HG02870 (cell line): ENCODE results near the gene MAPK1IP1L.

Experiments
- ATAC-seq: cut with Tn5 transposase; IDR thresholded peaks from one replicate; pipeline ENCODE4 v1.9.1; 2021; ENCODE audit warnings: mild to moderate bottlenecking, moderate library complexity; ENCODE audit not compliant: unreplicated experiment

MAPK1IP1L gene

GRCh38 chr14:55092341-55092740 is 40.9 kb downstream of the MAPK1IP1L start:
- ATAC-seq, result no peak

GRCh38 chr14:55094292-55095157 is 43.1 kb downstream of the MAPK1IP1L start:
- no peak for ATAC-seq

GRCh38 chr14:55097881-55098560 is 46.6 kb downstream of the MAPK1IP1L start:
- ATAC-seq, result peak; percentile 68

- ATAC-seq, result no peak
Measured at GRCh38 chr14:55098561-55098898, 47.1 kb downstream of the MAPK1IP1L start.

- ATAC-seq, result no peak
Measured at GRCh38 chr14:55099756-55100155, 48.3 kb downstream of the MAPK1IP1L start.

- no peak for ATAC-seq
Measured at GRCh38 chr14:55101698-55102097, 50.3 kb downstream of the MAPK1IP1L start.

- peak; percentile 44 for ATAC-seq
Measured at GRCh38 chr14:55102141-55102621, 50.7 kb downstream of the MAPK1IP1L start.

- ATAC-seq, result peak; percentile 44
Measured at GRCh38 chr14:55103005-55103640, 51.7 kb downstream of the MAPK1IP1L start.

- ATAC-seq, result no peak
Measured at GRCh38 chr14:55103971-55104954, 52.8 kb downstream of the MAPK1IP1L start.

- ATAC-seq, result no peak
Measured at GRCh38 chr14:55105991-55106390, 54.5 kb downstream of the MAPK1IP1L start.

GRCh38 chr14:55107766-55108554 is 56.5 kb downstream of the MAPK1IP1L start:
- peak; percentile 72 for ATAC-seq

GRCh38 chr14:55109836-55110235 is 58.4 kb downstream of the MAPK1IP1L start:
- no peak for ATAC-seq

GRCh38 chr14:55111122-55111708 is 59.8 kb downstream of the MAPK1IP1L start:
- ATAC-seq, result no peak

GRCh38 chr14:55114720-55115119 is 63.3 kb downstream of the MAPK1IP1L start:
- ATAC-seq, result no peak

GRCh38 chr14:55115460-55115859 is 64.0 kb downstream of the MAPK1IP1L start:
- ATAC-seq, result no peak

GRCh38 chr14:55115861-55116245 is 64.4 kb downstream of the MAPK1IP1L start:
- no peak for ATAC-seq

GRCh38 chr14:55116246-55117030 is 65.0 kb downstream of the MAPK1IP1L start:
- ATAC-seq, result no peak

GRCh38 chr14:55117803-55118441 is 66.5 kb downstream of the MAPK1IP1L start:
- no peak for ATAC-seq
